Suprapubic skin (tissue), 4 donors: Measurements from ENCODE around the gene USP10. TPM values are rescaled to one million over a fixed set of nuclear protein-coding genes. Genes with fewer than 3 reads are reported as not detected.

Experiments used
- DNase-seq, 2 donors: peaks; one replicate each; pipeline ENCODE4 v3.0.0-alpha.2; 2019; ENCODE audit warnings: low spot score in 2 of 2
- H3K27ac ChIP-seq: fragments of 200-600 bp; sonication (generic); one replicate; pipeline ENCODE4 v1.5.1; 2019
- H3K27me3 ChIP-seq: fragments of 200-600 bp; sonication (generic); one replicate; pipeline ENCODE4 v1.5.1; 2019
- H3K36me3 ChIP-seq: fragments of 200-600 bp; sonication (generic); one replicate; pipeline ENCODE4 v1.5.1; 2019
- H3K4me1 ChIP-seq: fragments of 200-600 bp; sonication (generic); one replicate; pipeline ENCODE4 v1.5.1; 2019
- H3K4me3 ChIP-seq: fragments of 200-600 bp; sonication (generic); one replicate; pipeline ENCODE4 v1.5.1; 2019; ENCODE audit warnings: mild to moderate bottlenecking
- H3K9me3 ChIP-seq: fragments of 200-600 bp; sonication (generic); one replicate; pipeline ENCODE4 v1.5.1; 2019
- CTCF ChIP-seq, 2 donors: fragments of 200-600 bp in 1 of 2; fragments of 450-650 bp in 1 of 2; sonication (generic) in 1 of 2; IDR thresholded peaks; one replicate each; pipeline ENCODE4 v1.5.1; 2016 to 2019; ENCODE audit warnings: antibody characterized with exemption in 2 of 2, mild to moderate bottlenecking in 1 of 2, moderate library complexity in 1 of 2
- EP300 ChIP-seq: sonication (generic); formaldehyde crosslinking; IDR thresholded peaks from one replicate; pipeline ENCODE4 v1.6.1; 2017; ENCODE audit warnings: antibody characterized with exemption
- POLR2A ChIP-seq, 2 donors: fragments of 450-650 bp; IDR thresholded peaks; one replicate each; pipeline ENCODE4 v1.6.1; 2017; ENCODE audit warnings: antibody characterized with exemption in 2 of 2, mild to moderate bottlenecking in 2 of 2, moderate library complexity in 2 of 2
- POLR2AphosphoS5 ChIP-seq, 3 donors: sonication (generic); formaldehyde crosslinking; IDR thresholded peaks; one replicate each; pipeline ENCODE4 v1.6.1; 2017; ENCODE audit warnings: antibody characterized with exemption in 3 of 3
- WGBS: methylation state at CpG from one replicate; pipeline ENCODE4 v1.1.5; 2018; 5-methylcytosine and 5-hydroxymethylcytosine counted together
- total RNA-seq, 4 donors: library from RNA; depleted of rRNA; stranded (reverse); fragments of >200 nt; gene quantifications; one replicate each; pipeline ENCODE4 v1.1.0, GENCODE V29; 2016

USP10 gene
- total RNA-seq, 4 donors from 2014 or later, result 58.5 to 92.2 (median 69.8) TPM

GRCh38 chr16:84790301-84790700, 90.5 kb downstream of the USP10 start:
- no peak for DNase-seq
- TF ChIP-seq POLR2AphosphoS5 (IDR thresholded peaks at IDR 0.05) (no peak), EP300 (no peak), POLR2A (IDR thresholded peaks at IDR 0.05) (no peak), CTCF (IDR thresholded peaks at IDR 0.05) (no peak)

GRCh38 chr16:84791088-84791487, 91.3 kb downstream of the USP10 start:
- Histone ChIP-seq H3K9me3 (no peaks in the 10 kb centered on the region), H3K4me1 (peaks cover 12% of the 10 kb centered on the region), H3K27ac (no peak overlapping the region), H3K36me3 (no peaks in the 10 kb centered on the region), H3K4me3 (no peak overlapping the region), H3K27me3 (no peaks in the 10 kb centered on the region)
- no peak for DNase-seq
- 84% methylated on average over 12 of the region's 12 CpGs for WGBS
- TF ChIP-seq POLR2AphosphoS5 (IDR thresholded peaks at IDR 0.05) (no peak), EP300 (no peak), CTCF (IDR thresholded peaks at IDR 0.05) (no peak), POLR2A (IDR thresholded peaks at IDR 0.05) (no peak)

More at GRCh38 chr16:84790301-84790700, 90.5 kb downstream of the USP10 start:
- Histone ChIP-seq H3K9me3 (no peaks in the 10 kb centered on the region), H3K27me3 (no peaks in the 10 kb centered on the region), H3K36me3 (no peaks in the 10 kb centered on the region), H3K27ac (no peak overlapping the region), H3K4me1 (peaks cover 8% of the 10 kb centered on the region), H3K4me3 (no peak overlapping the region)
- 87% methylated on average over 4 of the region's 4 CpGs for WGBS

- H3K4me3 ChIP-seq, result no peak overlapping the region
- WGBS, result 87% methylated on average over 6 of the region's 6 CpGs
- H3K27ac ChIP-seq, result no peak overlapping the region
- peak in 1 of 2 donors; percentile 14 for DNase-seq
- no peaks in the 10 kb centered on the region for H3K27me3 ChIP-seq
- H3K36me3 ChIP-seq, result no peaks in the 10 kb centered on the region
- H3K4me1 ChIP-seq, result peaks cover 12% of the 10 kb centered on the region
- H3K9me3 ChIP-seq, result no peaks in the 10 kb centered on the region
- TF ChIP-seq POLR2AphosphoS5 (IDR thresholded peaks at IDR 0.05) (no peak), CTCF (IDR thresholded peaks at IDR 0.05) (no peak), POLR2A (IDR thresholded peaks at IDR 0.05) (no peak), EP300 (no peak)
These were observed 91.7 kb downstream of the USP10 start for GRCh38 chr16:84791501-84791900.

GRCh38 chr16:84794186-84794585, 94.4 kb downstream of the USP10 start:
- 58% methylated on average over 6 of the region's 6 CpGs for WGBS
- no peaks in the 10 kb centered on the region for H3K27me3 ChIP-seq
- no peaks in the 10 kb centered on the region for H3K9me3 ChIP-seq
- no peaks in the 10 kb centered on the region for H3K36me3 ChIP-seq
- H3K4me3 ChIP-seq, result no peak overlapping the region
- no peak overlapping the region for H3K27ac ChIP-seq
- TF ChIP-seq POLR2AphosphoS5 (IDR thresholded peaks at IDR 0.05), result no peak
- TF ChIP-seq CTCF (IDR thresholded peaks at IDR 0.05), result no peak
- TF ChIP-seq POLR2A (IDR thresholded peaks at IDR 0.05), result no peak
- no peak for TF ChIP-seq EP300
- H3K4me1 ChIP-seq, result peaks cover 7% of the 10 kb centered on the region
- DNase-seq, result no peak

GRCh38 chr16:84794626-84795025, 94.8 kb downstream of the USP10 start:
- no peak for TF ChIP-seq POLR2AphosphoS5 (IDR thresholded peaks at IDR 0.05)
- no peak for TF ChIP-seq POLR2A (IDR thresholded peaks at IDR 0.05)
- TF ChIP-seq CTCF (IDR thresholded peaks at IDR 0.05), result no peak
- no peak for TF ChIP-seq EP300
- H3K4me1 ChIP-seq, result peaks cover 7% of the 10 kb centered on the region
- peak overlapping the region; percentile 27 for H3K27ac ChIP-seq
- no peaks in the 10 kb centered on the region for H3K36me3 ChIP-seq
- DNase-seq, result no peak
- no peaks in the 10 kb centered on the region for H3K27me3 ChIP-seq
- no peak overlapping the region for H3K4me3 ChIP-seq
- H3K9me3 ChIP-seq, result no peaks in the 10 kb centered on the region
- WGBS, result 91% methylated on average over 19 of the region's 19 CpGs
